SH-SY5Y (cell line): ENCODE results near the gene CEP44.

Source experiments
- GATA2 ChIP-seq: IDR thresholded peaks from 2 replicates; pipeline ENCODE4 v1.6.1; 2011; ENCODE audit warnings: mild to moderate bottlenecking, low read depth, low read length
- GATA3 ChIP-seq: IDR thresholded peaks from 2 replicates; pipeline ENCODE4 v1.6.1; 2011; ENCODE audit warnings: low read depth, mild to moderate bottlenecking, low read length, moderate library complexity

The CEP44 gene

DNA sequence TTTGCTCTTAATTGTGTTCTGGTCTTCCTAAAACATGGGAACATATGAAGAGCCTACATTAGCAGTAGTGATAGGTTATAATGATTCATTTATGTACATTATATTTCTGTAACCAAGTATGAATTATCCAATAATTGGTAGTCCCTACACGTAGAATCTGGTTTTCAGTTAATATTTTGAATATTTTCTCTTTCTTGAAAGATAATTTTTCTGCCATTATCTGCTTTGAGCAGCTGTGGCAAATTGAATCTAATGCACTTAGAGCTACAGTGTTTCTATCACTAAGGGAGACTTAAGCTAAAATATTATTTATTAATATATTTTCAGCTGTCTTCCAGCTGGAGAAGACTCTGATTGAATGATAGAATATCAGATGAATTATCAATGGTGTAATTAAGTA is 21.0 kb downstream of the CEP44 start:
- TF ChIP-seq GATA3 (no peak; the same call in 1 of the 2 replicates), GATA2 (no peak)

DNA sequence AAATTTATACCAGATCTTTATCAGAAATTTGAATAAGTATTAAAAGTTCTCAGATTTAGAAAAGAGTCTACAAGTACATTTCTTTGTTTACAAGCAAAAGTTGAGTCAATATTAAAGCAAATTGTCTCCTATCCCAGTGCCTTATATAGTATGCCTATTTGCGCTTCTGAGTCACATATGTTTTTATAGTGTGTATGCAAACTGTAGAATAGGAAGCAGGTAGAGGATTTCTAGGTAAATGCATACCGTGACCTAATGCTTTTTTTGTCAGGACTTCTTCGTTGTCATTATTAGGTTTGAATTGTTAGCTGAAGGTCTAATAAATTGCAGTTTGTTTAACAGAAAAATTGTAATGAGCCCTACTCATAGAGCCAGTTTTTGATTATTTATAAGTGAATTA is 22.2 kb downstream of the CEP44 start:
- no peak for TF ChIP-seq GATA2

DNA sequence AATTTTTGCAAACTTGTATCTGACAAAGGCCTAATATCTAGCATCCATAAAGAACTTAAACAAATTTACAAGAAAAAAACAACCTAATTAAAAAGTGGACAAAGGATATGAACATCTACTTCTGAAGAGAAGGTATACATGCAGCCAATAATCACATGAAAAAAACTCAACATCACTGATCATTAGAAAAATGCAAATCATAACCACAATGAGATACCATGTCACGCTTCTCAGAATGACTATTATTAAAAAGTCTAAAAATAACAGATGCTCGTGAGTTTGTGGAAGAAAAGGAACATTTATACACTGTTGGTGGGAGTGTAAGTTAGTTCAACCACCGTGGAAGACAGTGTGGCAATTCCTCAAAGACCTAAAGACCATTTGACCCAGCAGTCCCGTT is 24.0 kb downstream of the CEP44 start:
- no peak for TF ChIP-seq GATA2
- no peak for TF ChIP-seq GATA3

DNA sequence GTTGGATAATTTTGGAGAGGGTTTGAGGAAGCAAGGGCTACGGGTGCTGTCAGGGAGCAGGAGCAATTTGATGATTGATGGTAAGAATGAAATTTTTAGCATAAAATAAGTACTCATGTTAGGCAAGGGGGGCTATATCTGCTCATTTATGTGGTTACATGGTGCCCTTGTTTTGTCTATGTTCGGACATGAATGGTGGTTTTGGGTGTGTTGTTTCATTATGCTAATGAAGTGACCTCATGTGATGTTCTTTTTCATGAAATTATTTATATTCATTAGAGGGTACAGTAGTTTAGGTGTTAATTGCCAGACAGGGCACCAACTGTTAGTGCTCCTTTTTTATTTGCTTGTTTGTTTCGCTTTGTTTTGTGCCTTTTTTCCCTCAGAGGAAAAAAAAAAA is 29.3 kb downstream of the CEP44 start:
- TF ChIP-seq GATA2, result no peak
- no peak for TF ChIP-seq GATA3

DNA sequence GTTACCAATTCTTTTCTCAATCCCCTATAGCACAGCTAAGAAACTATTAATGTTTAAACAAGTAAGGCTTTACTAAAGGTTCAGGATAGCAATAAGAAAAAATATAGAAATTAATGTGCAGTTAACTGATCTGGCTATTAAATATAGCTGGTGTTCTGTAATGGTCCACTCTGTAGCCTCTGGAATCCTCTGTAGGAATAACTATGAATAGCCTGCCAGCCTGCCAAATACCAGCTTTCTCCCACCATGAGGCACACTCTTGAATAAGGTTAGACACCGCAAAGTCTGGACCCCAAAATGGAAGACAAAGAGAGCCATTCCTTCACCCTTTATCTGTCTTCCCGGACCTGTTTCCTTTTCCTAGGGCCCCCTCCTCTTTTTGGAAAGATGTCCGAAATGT is 30.6 kb downstream of the CEP44 start:
- TF ChIP-seq GATA2 (no peak), GATA3 (no peak)

DNA sequence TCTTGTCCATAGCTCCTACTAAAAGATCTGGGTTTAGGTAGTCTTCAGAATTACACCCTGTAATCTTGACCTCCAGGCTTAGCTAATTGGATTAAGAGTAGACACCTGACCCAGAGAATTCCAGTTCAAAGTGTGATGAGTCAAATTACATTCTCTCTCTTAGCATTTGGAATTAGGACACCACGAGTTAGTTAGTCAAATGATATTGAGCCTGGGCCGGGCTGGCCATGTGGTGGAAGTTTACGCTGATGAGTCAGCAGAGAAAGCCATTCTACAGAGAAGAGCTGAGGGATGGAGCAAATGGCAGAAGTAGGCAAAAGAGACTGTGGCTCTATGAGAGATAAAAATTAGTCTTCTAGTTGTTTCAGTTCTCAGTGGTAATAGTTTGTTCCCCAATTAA is 31.1 kb downstream of the CEP44 start:
- TF ChIP-seq GATA3 (no peak), GATA2 (no peak)

DNA sequence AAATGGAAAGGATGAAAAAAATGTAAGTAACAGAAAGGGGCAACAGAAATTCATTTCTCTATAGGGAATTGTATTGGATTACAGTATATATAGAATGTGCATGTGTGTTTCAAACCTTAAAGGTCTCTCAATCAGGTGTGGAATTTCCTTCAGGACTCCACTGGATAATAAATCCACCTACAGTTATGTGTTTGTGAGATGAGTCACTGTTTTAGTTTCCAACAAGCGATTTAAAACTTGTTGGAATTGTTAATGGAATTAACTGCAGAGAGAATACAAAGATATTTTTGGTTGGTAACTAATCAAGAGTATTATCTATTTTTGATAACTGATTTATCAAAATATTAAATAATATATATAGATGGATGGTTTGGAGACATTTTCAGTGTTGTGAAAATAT is 32.8 kb downstream of the CEP44 start:
- TF ChIP-seq GATA2 (no peak), GATA3 (no peak)

DNA sequence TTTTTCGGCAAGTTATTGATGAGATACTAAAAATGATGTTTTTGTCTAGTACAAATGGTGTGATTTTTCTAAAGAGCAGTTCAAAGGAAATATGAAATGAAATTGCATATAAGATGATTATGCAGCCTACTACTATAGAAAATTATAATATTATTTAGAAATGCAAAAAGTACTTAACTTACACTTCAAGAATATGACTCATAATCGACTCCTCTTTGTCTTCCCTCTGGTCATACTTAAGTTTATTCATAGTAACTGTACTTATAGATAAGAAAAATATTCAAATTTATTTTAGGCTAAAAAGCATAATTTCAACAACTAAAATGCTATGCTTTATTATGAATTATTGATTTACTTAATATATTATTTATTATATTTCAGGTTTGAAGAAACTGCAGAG is 33.2 kb downstream of the CEP44 start:
- TF ChIP-seq GATA2, result no peak
- no peak for TF ChIP-seq GATA3

DNA sequence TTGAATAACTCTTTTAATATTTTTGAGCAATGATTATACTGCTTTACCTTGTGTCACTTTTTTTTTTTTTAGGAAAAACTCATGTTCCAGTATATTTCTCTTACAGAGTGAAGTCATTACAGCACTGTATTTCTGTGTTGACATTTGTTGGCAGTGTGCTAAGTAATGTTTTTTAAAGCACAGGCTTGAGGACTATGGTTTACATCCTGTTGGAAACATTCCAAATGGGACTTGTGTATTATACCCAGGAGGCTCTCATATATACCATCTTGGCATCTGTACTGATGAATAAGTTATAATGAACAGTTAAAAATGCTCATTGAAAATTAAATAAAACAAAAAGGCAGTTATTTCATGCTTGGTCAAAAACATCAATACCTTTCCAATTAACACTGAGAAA is 33.8 kb downstream of the CEP44 start:
- no peak for TF ChIP-seq GATA2
- TF ChIP-seq GATA3, result no peak

DNA sequence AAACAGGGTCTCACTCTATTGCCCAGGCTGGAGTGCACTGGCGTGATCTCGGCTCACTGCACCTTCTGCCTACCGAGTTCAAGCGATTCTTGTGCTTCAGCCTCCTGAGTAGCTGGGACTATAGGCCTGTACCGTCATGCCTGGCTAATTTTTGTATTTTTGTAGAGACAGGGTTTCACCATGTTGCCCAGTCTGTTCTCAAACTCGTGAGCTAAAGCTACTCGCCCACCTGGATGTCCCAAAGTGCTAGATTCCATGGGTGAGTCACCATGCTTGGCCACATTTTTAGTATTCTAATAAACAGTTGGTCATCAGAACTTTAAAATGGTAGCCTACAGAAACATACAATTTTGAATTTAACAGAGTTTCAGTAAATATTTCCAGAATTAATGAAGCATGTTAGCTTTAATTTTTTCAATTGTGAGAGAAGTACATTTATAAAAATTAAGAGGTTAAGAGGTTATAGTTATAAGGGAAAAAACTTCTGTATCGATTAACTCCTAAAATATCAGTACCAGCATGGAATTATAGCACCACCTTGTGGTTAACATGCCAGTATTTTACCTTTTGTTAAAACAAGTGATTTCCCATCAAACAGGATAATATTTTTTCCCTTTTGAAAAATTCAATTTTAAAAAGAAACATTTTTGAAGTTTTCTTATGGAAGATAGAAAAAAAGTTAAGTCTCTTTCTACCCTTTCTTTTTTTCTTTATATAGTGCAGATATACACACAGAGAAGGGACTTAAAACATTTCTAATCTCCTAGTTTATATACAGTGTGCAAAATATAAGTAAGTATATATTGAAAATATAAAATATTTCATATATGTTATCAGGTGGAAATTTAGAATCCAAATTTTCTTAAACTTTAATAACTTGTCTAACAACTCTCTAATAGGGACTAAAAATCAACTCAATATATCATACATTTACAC is 35.4 kb downstream of the CEP44 start:
- no peak for TF ChIP-seq GATA3
- TF ChIP-seq GATA2, result no peak

DNA sequence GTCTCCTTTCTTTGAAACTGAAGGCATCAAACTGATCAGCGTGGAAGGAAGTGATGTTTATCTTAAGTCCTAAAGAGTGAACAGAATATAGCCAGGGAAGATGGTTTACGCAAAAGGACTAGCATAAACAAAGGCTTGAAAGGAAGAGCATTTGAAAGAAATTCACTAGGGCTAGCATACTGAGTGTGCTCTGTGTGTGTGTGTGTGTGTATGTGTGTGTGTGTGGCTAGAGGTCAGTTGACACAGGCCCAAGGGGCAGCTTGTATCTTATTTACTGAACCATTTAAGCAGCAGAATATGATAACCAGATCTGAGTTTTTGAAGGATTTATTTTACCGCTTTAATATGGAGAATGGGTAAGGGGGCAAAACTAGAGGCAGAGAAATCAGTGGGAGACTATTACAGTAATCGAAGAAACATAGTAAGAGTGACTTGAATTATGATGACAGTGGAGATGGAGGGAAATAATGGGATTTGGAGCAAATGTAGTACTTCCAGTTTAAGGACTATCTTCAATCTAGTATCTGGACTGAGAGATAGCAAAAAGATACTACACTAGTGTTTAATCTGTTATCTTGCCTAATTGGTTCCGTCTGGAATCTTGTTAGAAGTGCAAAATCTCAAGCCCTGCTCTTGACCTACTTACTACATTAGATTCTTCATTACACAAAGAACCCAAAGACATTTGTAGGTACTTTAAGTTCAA is 36.9 kb downstream of the CEP44 start:
- TF ChIP-seq GATA2 (peak; percentile 50), GATA3 (peak; percentile 81)

DNA sequence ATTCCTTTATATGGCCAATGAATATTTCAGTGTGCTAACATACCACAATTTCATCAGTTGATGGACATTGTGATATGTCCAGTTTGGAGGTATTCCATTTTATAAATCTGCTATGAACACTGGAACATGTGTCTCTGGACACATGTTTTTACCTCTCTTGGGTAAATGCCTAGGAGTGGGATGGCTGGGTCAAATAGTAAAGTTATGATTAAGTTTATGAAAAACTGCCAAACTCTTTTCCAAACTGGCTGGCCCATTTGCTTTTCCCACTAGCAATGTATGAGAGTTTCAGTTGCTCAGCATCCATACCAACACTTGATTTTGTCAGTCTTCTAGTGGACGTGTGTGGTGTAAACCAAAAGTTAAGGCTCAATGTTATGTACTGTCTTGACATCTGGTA is 40.5 kb downstream of the CEP44 start:
- no peak for TF ChIP-seq GATA2

DNA sequence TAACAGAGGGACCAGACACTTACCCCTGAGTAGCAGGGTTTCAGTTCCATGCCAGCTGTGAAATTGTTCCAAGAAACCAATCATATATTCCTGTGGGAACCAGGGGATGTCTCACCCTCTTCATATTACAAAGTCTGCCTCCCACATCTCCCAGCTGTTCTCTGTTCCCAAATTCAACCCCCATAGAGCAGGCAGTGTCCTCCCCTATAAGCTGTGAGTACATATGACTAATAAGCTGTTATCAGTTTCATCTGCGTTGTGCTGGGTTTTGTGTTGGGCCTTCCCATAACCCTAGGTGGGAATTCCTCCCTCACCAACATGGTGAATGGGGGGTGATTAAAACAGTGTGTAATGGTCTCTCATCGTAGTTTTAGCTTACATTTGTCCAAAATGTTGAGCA is 41.0 kb downstream of the CEP44 start:
- no peak for TF ChIP-seq GATA3
- TF ChIP-seq GATA2, result no peak

DNA sequence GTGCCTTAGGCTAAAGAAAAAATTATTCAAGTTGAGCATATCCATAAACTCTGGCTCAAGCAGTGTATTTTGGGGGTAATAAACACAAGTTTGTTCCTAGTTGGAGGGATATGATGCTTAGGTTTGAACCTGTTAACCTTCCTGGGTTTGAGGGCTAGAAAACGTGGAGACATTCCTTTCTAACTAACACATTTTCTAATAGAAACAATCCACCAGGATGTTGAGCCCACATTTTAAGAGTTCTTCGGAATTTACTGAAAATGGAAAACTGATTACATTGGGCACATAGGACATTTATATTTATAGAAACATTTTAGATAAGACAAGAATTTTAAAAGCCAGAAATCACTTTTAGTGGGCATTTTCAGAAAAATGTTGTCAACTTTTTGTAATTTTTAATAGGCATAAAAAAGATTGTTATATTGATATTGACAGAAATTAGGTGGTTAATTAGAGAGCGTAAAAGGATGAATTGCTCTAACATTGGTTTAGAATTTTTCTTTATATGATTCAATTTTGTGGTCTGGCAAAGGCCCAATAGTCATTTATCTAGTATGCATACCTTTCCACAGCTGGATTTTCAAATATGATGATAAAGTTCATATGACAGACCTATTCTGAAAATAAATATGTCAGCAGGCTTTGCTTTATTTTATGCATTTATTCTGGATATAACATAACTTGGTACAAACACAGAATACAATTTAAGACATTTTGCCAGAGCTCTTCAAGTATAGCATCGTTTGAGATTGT is 49.2 kb downstream of the CEP44 start:
- TF ChIP-seq GATA3, result no peak
- TF ChIP-seq GATA2, result no peak

DNA sequence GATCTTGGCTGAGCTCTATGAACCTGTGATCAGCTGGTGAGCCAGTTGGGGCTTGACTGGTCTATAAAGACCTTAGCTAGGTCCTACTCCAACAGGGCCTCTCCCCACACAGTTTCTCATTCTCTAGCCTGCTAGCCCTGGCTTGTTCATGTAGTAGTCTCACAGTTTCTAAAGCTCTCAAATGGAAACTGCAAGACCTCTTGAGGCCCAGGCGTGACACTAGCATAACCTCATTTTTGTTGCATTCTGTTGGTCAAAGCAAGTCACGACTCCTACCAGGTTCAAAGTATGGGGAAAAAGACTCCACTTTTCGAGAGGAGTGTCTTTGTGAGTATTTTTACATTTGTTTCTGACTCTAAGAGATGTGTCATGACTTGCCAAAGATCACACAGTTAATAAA is 50.9 kb downstream of the CEP44 start:
- TF ChIP-seq GATA2 (no peak), GATA3 (no peak)

DNA sequence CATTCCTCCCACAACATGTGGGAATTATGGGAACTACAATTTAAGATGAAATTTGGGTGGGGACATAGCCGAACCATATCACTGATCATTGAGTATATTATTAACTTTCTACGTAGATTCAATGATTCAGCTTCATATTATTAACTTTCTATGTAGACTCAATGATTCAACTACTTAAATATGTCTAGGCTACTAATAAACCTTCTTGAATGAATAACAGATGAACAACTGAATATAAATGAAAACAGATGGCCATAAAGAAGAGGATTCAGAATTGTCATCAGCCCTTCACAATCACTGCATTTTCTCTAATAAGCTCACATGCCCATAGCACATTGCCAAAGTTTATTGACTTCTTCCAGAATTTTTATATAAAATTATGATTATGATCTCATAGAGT is 57.0 kb downstream of the CEP44 start:
- TF ChIP-seq GATA2 (no peak), GATA3 (no peak)
